Activated naive CD4-positive, alpha-beta T cell treated with anti-CD3 and anti-CD28 coated beads, Interleukin-2, amount 10 ng/mL, durations not matched to agents 7 days and 5 days (primary cell): ENCODE results near the gene MYO5B.
A peak's percentile ranks its signal among the peaks of the same experiment; 100 is the strongest.

Source experiments
- CTCF ChIA-PET: fragments of 350-600 bp; sonication (Branson Sonifier 250); formaldehyde crosslinking; loops from one replicate; lab custom pipeline; 2021; ENCODE audit warnings: antibody characterized with exemption; lab: Charles Lee
- DNase-seq: peaks from one replicate; pipeline ENCODE4 v3.0.0-alpha.2; 2020
- H3K27ac Mint-ChIP-seq: one replicate; pipeline ENCODE4 v1.8.0; 2021; ENCODE audit warnings: mild to moderate bottlenecking, moderate library complexity, mixed read lengths
- H3K27me3 Mint-ChIP-seq: one replicate; pipeline ENCODE4 v1.8.0; 2021; ENCODE audit warnings: mild to moderate bottlenecking, mixed read lengths
- H3K36me3 Mint-ChIP-seq: one replicate; pipeline ENCODE4 v1.8.0; 2021; ENCODE audit warnings: mixed read lengths
- H3K4me1 Mint-ChIP-seq: one replicate; pipeline ENCODE4 v1.8.0; 2021; ENCODE audit warnings: mixed read lengths
- H3K4me3 Mint-ChIP-seq: one replicate; pipeline ENCODE4 v1.8.0; 2021; ENCODE audit warnings: mild to moderate bottlenecking, moderate library complexity, mixed read lengths
- H3K9me3 Mint-ChIP-seq: one replicate; pipeline ENCODE4 v1.8.0; 2021; ENCODE audit warnings: mixed read lengths

The MYO5B gene

GRCh38 chr18:50196261-50196660 is 1.3 kb upstream of the MYO5B start:
- no peak for DNase-seq
- H3K27me3 Mint-ChIP-seq = peaks cover 87% of the 10 kb centered on the region
- CTCF ChIA-PET = interaction anchor here (0.6 to 2.0 kb wide), 4 partner anchors 146 to 685 kb away, joined by 3 to 6 read pairs (median 3); no protein-coding TSS in a partner anchor
- no peaks in the 10 kb centered on the region for H3K9me3 Mint-ChIP-seq
- H3K4me1 Mint-ChIP-seq = peaks cover 8% of the 10 kb centered on the region
- H3K4me3 Mint-ChIP-seq = no peak overlapping the region
- H3K27ac Mint-ChIP-seq = no peak overlapping the region
- H3K36me3 Mint-ChIP-seq = no peaks in the 10 kb centered on the region

- peaks cover 84% of the 10 kb centered on the region for H3K27me3 Mint-ChIP-seq
- no peak overlapping the region for H3K27ac Mint-ChIP-seq
Observed at GRCh38 chr18:50195689-50196088, 742 bp upstream of the MYO5B start.

GRCh38 chr18:50193796-50194630 is 934 bp downstream of the MYO5B start:
- H3K27me3 Mint-ChIP-seq = peaks cover 79% of the 10 kb centered on the region
- H3K9me3 Mint-ChIP-seq = no peaks in the 10 kb centered on the region
- no peak overlapping the region for H3K27ac Mint-ChIP-seq
- no peaks in the 10 kb centered on the region for H3K36me3 Mint-ChIP-seq
- H3K4me3 Mint-ChIP-seq = peak overlapping the region; percentile 43
- CTCF ChIA-PET = interaction anchor here (1.0 to 2.0 kb wide), 4 partner anchors 10 to 183 kb away, joined by 3 to 6 read pairs (median 3); no protein-coding TSS in a partner anchor
- H3K4me1 Mint-ChIP-seq = peaks cover 8% of the 10 kb centered on the region
- DNase-seq = no peak

More at GRCh38 chr18:50195689-50196088, 742 bp upstream of the MYO5B start:
- H3K4me3 Mint-ChIP-seq = peak overlapping the region; percentile 35
- no peak for DNase-seq
- H3K9me3 Mint-ChIP-seq = no peaks in the 10 kb centered on the region
- H3K4me1 Mint-ChIP-seq = peaks cover 8% of the 10 kb centered on the region
- no peaks in the 10 kb centered on the region for H3K36me3 Mint-ChIP-seq
- CTCF ChIA-PET = interaction anchor here (0.6 to 2.0 kb wide), 6 partner anchors 9 to 685 kb away, joined by 3 to 6 read pairs (median 3); no protein-coding TSS in a partner anchor

- Mint-ChIP-seq H3K27ac (no peak overlapping the region), H3K36me3 (no peaks in the 10 kb centered on the region), H3K27me3 (peaks cover 78% of the 10 kb centered on the region), H3K4me1 (peaks cover 8% of the 10 kb centered on the region), H3K4me3 (no peak overlapping the region), H3K9me3 (no peaks in the 10 kb centered on the region)
- no peak for DNase-seq
- CTCF ChIA-PET = no interaction called here
Observed at GRCh38 chr18:50192995-50193795, 1.8 kb downstream of the MYO5B start.

GRCh38 chr18:50190926-50191325 is 4.0 kb downstream of the MYO5B start:
- H3K27me3 Mint-ChIP-seq = peaks cover 56% of the 10 kb centered on the region
- no peak overlapping the region for H3K4me3 Mint-ChIP-seq
- peaks cover 8% of the 10 kb centered on the region for H3K4me1 Mint-ChIP-seq
- no peaks in the 10 kb centered on the region for H3K9me3 Mint-ChIP-seq
- no peak for DNase-seq
- no peak overlapping the region for H3K27ac Mint-ChIP-seq
- no peaks in the 10 kb centered on the region for H3K36me3 Mint-ChIP-seq
- CTCF ChIA-PET = no interaction called here

- Mint-ChIP-seq H3K36me3 (no peaks in the 10 kb centered on the region), H3K9me3 (no peaks in the 10 kb centered on the region), H3K4me1 (peaks cover 4% of the 10 kb centered on the region), H3K27ac (no peak overlapping the region), H3K27me3 (peaks cover 49% of the 10 kb centered on the region), H3K4me3 (no peak overlapping the region)
- DNase-seq = no peak
- CTCF ChIA-PET = no interaction called here
Observed at GRCh38 chr18:50190236-50190635, 4.7 kb downstream of the MYO5B start.

- CTCF ChIA-PET = no interaction called here
- H3K9me3 Mint-ChIP-seq = no peaks in the 10 kb centered on the region
- H3K4me3 Mint-ChIP-seq = no peak overlapping the region
- H3K27me3 Mint-ChIP-seq = peaks cover 43% of the 10 kb centered on the region
- no peak overlapping the region for H3K27ac Mint-ChIP-seq
- H3K36me3 Mint-ChIP-seq = no peaks in the 10 kb centered on the region
- peaks cover 4% of the 10 kb centered on the region for H3K4me1 Mint-ChIP-seq
- no peak for DNase-seq
Observed at GRCh38 chr18:50189160-50189559, 5.8 kb downstream of the MYO5B start.

- no peaks in the 10 kb centered on the region for H3K36me3 Mint-ChIP-seq
- no peak overlapping the region for H3K27ac Mint-ChIP-seq
- H3K4me3 Mint-ChIP-seq = no peak overlapping the region
- H3K27me3 Mint-ChIP-seq = peaks cover 43% of the 10 kb centered on the region
- CTCF ChIA-PET = no interaction called here
- peaks cover under 1% of the 10 kb centered on the region for H3K4me1 Mint-ChIP-seq
- H3K9me3 Mint-ChIP-seq = no peaks in the 10 kb centered on the region
- no peak for DNase-seq
Observed at GRCh38 chr18:50188652-50189051, 6.3 kb downstream of the MYO5B start.

- Mint-ChIP-seq H3K27ac (no peak overlapping the region), H3K27me3 (peaks cover 33% of the 10 kb centered on the region), H3K36me3 (no peaks in the 10 kb centered on the region), H3K4me3 (no peak overlapping the region), H3K9me3 (no peaks in the 10 kb centered on the region), H3K4me1 (no peaks in the 10 kb centered on the region)
- CTCF ChIA-PET = interaction anchor here (1.0 kb wide), 1 partner anchor 16 kb away, joined by 4 read pairs; no protein-coding TSS in a partner anchor
- DNase-seq = no peak
Observed at GRCh38 chr18:50187659-50188058, 7.3 kb downstream of the MYO5B start.

GRCh38 chr18:50186385-50186784 is 8.6 kb downstream of the MYO5B start:
- H3K4me1 Mint-ChIP-seq = no peaks in the 10 kb centered on the region
- H3K36me3 Mint-ChIP-seq = no peaks in the 10 kb centered on the region
- DNase-seq = no peak
- CTCF ChIA-PET = no interaction called here
- peaks cover 22% of the 10 kb centered on the region for H3K27me3 Mint-ChIP-seq
- no peak overlapping the region for H3K27ac Mint-ChIP-seq
- H3K9me3 Mint-ChIP-seq = no peaks in the 10 kb centered on the region
- no peak overlapping the region for H3K4me3 Mint-ChIP-seq

GRCh38 chr18:50183556-50183955 is 11.4 kb downstream of the MYO5B start:
- Mint-ChIP-seq H3K27ac (no peak overlapping the region), H3K9me3 (no peaks in the 10 kb centered on the region), H3K4me1 (no peaks in the 10 kb centered on the region), H3K27me3 (peaks cover 10% of the 10 kb centered on the region), H3K4me3 (no peak overlapping the region), H3K36me3 (no peaks in the 10 kb centered on the region)
- CTCF ChIA-PET = no interaction called here
- DNase-seq = no peak

- DNase-seq = no peak
- CTCF ChIA-PET = no interaction called here
- Mint-ChIP-seq H3K36me3 (no peaks in the 10 kb centered on the region), H3K4me1 (no peaks in the 10 kb centered on the region), H3K27ac (no peak overlapping the region), H3K27me3 (peaks cover 12% of the 10 kb centered on the region), H3K9me3 (no peaks in the 10 kb centered on the region), H3K4me3 (no peak overlapping the region)
Observed at GRCh38 chr18:50182511-50182910, 12.4 kb downstream of the MYO5B start.

GRCh38 chr18:50181590-50181989 is 13.4 kb downstream of the MYO5B start:
- no peaks in the 10 kb centered on the region for H3K36me3 Mint-ChIP-seq
- H3K27ac Mint-ChIP-seq = no peak overlapping the region
- DNase-seq = no peak
- CTCF ChIA-PET = no interaction called here
- H3K9me3 Mint-ChIP-seq = no peaks in the 10 kb centered on the region
- H3K4me1 Mint-ChIP-seq = no peaks in the 10 kb centered on the region
- peaks cover 18% of the 10 kb centered on the region for H3K27me3 Mint-ChIP-seq
- no peak overlapping the region for H3K4me3 Mint-ChIP-seq

GRCh38 chr18:50179465-50179864 is 15.5 kb downstream of the MYO5B start:
- no peak overlapping the region for H3K4me3 Mint-ChIP-seq
- no peaks in the 10 kb centered on the region for H3K36me3 Mint-ChIP-seq
- peaks cover 30% of the 10 kb centered on the region for H3K27me3 Mint-ChIP-seq
- no peaks in the 10 kb centered on the region for H3K9me3 Mint-ChIP-seq
- DNase-seq = no peak
- H3K27ac Mint-ChIP-seq = no peak overlapping the region
- CTCF ChIA-PET = no interaction called here
- no peaks in the 10 kb centered on the region for H3K4me1 Mint-ChIP-seq
